HG03097 (cell line): ENCODE data around the gene GLP2R.

ENCODE experiments used
- ATAC-seq: cut with Tn5 transposase; IDR thresholded peaks from one replicate; pipeline ENCODE4 v1.9.1; 2021; ENCODE audit not compliant: unreplicated experiment, low FRiP score

The GLP2R gene

DNA sequence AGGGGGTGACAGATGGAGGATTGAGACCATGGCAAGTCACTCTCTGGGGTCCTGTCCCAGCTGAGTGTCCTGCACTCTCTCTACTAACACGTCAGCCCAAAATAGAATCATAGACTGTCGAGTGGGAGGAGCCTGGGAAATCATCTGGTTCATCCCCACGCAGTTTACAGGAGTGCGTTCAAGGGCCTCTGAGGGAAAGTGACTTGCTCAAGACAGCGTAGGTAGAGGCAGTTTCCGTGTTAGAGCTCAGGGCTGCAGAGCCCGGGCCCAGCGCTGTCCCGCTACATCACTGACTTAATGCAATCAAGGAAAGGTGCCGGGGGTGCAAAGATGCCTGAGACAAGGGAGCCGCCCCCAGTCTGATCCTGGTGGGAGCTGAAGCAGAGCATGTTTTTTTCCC, 14.2 kb upstream of the GLP2R start:
- no peak for ATAC-seq

DNA sequence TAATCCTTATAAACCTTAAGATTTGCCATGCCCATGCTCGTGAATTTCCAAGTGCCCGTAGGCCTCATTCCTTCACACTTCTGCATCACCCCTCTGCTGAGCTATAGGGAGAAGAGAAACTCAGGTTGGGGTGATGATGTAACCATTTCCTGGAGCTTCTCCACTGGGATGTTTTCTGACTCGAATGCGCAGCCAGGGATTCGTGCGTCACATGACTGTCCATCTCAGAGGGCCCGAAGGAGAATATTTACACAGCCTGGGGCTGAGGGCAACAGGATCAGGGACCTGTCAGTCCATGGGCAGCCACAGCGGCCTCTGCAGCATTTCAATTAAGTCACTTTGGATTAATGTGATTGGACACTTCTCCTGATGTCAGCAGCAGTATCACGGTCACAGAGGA, 12.6 kb upstream of the GLP2R start:
- no peak for ATAC-seq

DNA sequence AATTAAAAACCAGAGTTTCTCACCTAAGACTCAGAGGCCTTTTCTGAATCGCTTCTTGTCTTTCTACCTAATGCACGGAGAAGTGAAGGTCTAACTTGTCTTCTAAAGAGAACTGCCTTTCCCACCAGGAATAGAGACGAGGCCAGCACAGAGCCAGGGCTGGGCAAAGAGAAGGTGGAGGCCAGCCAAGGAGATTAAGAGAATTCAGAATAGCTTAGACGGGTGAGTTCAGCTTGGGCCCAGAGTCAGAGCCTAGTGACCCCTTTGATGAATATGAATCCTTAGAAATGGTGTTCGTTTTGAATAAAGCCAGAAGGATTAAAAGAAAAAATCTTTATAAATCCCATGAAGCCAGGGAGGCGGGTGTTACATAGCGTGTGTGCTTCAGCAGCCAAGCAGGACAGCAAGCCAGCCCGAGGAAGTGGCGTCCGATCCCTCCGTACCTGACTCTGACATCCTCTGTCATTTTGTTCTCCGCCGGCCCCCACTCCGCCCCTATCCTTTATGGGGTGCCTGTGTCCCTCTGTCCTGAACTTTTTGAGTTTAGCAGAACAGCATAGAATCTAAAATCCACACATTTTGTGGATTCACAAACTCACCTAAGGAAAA, 11.3 kb upstream of the GLP2R start:
- no peak for ATAC-seq

DNA sequence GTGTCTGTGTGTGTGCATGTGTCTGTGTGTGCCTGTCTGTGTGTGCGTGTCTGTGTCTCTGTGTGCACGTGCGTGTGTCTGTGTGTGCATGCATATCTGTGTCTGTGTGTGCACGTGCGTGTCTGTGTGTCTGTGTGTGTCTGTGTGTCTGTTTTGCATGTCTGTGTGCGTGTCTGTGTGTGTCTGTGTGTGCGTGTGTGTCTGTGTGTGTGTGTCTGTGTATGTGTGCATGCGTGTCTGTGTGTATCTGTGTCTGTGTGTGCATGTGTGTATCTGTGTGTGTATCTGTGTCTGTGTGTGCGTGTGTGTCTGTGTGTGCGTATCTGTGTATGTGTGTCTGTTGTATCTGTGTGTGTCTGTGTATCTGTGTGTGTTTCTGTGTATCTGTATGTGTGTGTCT, 9.3 kb upstream of the GLP2R start:
- no peak for ATAC-seq

DNA sequence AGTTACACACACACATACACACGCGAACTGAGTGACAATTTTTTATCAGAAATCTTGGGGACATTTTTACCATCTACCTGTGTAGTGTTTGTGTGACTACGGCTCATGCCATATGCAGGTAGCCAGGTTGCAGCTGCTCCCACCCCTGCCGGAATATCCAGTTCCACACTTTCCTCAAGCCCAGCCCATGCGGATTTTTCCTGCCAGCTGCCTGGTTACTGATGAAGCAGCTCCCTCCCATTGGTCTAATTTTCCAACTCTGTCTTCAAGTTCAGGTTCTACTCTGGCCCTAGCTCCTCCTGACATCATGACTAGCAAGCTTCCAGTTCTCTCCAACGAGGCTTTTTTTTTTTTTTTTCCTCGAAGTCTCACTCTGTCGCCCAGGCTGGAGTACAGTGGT, 8.6 kb upstream of the GLP2R start:
- no peak for ATAC-seq

DNA sequence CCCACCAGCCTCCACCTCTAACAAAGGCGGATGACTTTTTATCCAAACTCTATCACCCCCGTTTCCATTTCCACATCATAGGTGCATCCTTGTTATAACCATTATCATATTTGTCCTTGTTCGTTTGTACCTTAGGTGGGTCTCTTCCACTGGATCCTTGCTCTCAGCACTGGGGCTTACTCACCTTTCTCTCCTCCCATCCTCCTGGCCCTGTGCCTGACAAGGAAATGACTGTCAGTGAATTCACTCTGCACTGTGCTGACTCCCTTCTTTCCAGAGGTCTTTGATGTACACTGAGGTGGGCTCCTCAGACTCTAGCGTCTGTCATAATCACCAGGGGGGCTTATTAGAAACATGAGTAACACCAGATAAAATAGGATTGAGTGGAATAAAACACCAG, 7.0 kb upstream of the GLP2R start:
- ATAC-seq = no peak

DNA sequence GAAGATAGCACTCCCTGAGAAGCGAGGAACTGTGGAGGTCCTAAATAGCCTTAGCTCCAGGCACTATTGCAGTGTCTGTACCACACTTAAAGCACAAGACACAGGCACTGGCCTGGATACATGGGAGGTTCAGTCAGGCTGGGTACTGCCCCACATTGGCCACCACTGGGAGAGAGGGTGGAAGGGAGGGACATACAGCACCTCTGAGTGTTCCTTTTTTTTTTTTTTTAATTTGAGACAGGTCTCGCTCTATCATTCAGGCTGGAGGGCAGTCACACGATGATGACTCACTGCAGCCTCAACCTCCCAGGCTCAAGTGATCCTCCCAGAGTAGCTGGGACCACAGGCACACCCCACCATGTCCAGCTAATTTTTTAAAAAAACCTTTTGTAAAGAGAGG, 5.3 kb upstream of the GLP2R start:
- ATAC-seq = no peak

DNA sequence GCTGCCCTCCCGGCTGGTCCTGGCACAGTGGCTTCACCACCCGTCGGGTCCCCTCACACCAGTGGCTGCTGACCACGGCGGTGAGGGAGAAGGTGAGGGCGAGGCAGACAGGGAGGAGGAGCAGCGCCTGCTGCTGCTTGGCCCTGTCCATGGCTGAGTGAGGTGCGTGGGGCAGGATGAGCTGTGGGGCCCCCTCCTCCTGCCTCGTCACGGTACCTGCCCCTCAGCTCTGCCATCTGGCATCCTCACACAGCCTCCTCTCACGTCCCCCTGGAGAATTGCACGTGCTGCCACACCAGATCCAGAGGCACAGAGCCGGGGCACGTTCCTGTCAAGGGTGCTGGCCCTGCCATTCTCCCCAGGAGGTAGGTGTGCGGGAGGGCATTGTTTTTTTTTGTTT, 3.8 kb upstream of the GLP2R start, which contains the start of gene GSG1L2:
Gene GSG1L2, minus strand, starts transcription at position 159 of the 400 bp plus-strand sequence. Its CDS starts 8 bp downstream, at position 151.
- ATAC-seq = no peak

DNA sequence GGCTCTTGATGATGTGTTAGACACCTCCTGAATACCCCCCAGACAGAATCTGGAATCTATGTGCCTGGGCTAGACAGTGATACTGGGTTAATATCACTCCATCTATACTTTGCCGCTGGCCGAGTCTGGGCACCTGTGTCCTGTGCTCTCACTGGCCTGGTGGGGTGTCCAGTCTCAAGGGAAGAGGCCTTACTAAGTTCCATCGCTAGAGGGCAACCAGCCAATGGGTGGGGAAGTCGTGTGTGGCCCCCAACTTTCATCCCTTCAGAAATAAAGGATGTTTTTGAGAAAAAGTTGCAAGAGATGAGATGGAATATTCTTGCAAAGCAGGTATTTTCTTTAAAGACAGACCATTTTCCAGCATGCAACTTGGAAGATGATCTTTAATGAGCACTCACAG, 1.6 kb upstream of the GLP2R start:
- ATAC-seq = no peak

DNA sequence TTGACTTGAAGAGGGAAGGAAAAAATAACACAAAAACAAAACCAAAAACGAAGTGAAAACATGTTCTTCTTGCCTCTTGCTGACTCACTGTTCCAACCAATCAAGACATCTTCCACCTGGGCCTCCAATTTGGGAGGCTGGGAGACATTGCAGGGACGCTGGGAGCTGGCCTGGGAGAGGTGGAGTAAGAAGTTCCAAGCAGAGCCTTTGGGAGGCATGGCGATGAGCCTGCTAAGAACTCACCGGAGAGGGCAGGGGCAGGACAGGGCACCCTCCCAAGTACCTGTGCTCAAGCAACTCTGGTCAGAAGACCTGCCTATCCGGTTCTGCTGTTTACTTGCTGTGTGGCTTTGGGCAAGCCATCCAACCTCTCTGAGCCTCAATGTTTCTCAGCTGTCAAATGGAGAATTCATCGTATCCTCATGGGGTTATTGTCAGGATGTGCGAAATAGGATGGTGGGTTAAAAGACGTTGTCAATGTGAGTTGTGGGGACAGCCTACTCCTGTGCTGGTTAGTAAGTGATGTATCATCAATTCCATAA, 856 bp upstream of the GLP2R start:
- no peak for ATAC-seq

DNA sequence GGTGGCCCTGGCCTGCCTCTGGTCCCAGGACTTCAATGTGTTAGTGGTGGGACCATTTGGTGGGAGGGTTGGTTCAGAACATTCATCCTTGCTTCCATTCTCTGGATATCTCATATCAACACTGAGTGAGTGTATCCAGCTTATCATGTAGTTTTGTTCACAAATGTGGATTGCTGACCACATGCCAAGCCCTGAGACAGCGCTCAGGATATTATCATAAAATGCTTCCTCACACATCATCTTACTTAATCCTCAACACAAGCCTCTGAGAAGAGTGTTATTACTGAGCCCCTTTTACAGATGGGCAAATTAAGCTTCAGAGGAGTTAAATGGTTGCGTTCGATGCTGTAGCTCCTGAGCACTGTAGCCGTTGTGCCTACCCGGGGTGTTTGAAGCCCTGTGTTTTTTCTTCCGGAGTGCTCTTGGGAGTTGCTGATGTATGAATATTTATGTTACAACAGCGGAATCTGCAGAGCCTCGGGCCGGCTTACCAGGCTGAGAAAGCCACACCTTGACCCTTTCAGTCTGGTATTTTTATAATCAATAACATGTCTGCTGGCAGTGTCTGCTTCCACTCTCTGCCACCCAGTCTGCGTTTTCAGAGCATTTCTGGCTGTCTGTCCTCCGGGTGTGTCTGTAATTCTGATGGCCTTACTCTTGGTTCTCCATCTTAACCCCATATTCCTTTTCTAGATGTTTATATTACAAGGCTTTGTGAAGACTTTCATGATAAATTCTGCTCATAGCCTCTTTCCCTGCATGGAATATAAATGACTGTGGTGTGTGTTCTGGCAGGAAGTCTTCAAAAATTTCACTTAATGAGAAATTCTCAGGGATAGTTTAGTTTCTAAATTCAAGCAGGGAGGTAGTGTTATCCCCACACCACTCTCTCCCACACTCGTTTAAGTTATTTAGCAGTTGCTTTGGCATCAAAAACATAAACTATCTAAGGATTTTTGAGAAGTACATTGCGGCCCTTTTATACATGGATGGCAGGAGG, 2.9 kb downstream of the GLP2R start:
- no peak for ATAC-seq

DNA sequence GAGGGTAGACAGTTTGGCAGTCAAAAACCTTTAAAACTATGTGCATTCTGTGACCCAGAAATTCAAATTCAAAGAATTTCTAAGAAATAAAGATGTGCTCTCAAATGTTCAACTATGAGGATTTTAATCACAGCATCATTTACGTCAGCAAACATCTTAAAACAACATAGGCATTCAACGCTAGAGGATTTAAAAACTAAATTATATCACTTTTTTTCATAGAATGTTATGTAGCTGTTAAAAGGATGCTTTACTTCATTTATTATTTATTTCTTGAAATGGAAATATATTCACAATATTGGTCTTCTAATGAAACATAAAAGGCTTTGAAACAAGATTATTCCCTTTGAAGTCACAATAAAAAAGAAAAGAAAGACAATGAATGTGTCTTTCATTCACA, 3.6 kb downstream of the GLP2R start:
- ATAC-seq = no peak

DNA sequence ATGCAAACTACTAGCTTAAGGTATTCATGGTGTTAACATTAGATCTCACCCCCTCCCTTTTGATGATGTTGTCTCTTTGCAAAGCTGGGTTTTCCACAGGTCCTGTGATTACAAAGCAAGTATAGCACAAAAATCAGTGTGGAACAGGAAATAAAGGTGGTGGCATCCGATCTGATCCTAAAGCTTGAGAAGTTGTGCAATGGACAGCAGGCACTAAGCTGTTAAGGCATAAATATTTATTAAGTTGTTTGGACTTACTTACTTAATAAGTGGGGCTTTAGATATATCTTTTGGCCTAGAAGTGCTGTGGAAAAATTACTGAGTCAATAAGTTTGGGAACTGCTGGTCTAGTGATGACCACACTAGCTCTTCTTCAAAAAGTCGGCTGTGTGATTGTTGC, 5.0 kb downstream of the GLP2R start:
- no peak for ATAC-seq

DNA sequence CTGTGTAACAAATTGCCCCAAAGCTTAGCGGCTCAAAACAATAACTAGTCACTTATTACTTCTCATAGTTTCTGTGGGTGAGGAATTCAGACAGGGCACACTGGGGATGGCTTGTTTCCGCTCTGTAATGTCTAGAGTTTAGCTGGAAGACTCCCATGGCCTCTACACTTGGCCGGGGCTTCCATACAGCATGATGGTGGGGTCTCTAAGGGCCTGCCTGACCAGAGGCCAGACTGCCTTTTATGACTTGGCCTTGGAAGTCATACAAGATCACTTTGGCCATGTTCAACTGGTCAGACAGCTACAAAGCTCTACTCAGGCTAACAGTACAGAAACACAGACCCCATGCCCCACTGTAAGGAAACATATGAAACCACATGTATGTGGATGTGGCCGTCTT, 8.2 kb downstream of the GLP2R start:
- ATAC-seq = no peak

DNA sequence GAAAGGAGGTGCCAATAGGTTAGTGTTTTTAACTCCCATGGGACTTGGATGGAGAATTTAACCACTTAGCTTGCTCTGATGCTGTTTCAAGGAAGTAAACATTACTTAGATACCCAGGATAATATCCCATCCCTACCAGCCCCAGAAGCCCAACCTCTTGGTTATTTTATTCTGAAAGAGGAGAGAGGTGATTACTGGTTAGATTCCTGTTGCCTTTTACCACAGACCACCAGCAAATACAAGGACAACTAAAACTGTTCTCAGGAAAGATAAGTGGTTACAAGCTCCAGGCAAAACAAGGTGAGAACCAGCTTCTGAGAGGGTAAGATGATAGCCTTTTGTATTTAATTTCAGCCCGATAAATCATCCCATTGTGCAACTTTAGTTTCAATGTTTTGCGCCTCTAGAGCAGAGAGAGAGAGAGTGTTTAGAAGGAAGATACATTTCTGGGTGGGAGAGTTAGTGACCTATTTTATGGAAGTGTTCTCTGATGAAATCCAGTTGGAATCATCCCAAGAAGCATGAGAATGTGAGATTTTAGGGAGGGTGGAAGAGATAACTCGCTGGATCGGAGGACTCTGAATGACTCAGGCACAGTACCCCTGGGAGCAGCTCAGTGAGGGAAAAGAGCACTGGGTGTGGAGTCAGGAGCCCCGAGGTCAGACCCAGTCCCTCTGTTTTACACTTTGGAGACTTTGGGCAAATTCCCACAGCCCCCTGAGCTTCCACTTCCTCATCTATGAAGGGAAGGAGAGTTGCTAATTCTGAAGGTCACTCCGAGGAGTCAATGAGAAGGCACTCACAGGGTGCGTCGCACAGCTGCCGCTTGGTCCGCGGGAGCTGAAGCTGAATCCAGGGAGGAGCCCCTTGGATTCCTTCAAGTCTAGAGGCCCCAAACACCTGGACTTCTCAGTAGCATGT, 12.1 kb downstream of the GLP2R start:
- no peak for ATAC-seq

DNA sequence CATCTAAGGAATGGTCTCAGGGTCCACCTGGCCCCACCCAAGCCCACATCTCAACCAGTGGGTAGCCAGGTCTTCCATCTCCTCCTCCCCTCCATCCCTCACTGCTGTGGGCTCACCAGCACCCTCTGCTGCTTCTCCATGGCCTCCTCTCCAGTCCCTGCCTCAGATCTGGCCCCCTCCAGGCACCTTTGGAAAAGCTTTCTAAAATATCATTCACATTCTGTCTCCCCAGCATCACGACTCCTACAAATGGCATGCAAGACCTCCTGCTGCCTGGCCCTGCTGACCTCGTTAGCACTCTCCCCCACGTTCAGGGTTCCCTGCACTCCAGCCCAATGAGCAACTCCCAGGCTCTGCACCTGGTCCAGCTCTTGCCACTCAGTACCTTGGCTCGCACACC, 13.7 kb downstream of the GLP2R start:
- no peak for ATAC-seq

DNA sequence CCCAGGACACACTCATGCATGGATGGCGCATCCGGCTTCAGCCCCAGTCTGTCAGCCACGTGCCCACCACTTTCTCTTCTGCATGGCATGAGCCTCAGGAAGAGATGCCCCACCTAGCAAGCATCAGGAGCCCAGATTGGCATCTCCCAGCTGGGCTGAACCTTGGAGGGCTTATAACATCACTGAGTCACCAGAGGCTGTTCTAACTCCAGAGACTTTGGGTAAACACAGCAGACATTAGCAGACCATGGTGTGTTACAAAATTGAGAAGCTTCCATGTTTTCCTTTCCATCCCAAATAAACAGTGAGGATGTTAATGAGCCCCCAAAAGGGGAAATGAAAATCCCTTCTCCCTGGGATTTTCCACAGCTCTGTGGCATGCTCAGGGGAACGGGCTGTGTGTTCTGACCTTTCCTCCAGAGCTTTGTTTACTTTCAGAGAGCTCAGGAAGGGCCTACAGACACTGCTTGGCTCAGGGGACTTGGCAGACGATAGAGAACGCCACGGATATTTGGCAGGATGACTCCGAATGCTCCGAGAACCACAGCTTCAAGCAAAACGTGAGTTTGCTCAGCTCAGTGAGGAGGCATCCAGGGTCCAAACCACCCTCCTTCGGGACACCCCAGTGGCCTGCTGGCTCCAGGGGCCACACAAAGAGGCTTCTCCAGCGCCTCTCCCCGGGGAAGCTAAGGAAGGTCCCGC, 16.5 kb downstream of the GLP2R start:
- no peak for ATAC-seq

DNA sequence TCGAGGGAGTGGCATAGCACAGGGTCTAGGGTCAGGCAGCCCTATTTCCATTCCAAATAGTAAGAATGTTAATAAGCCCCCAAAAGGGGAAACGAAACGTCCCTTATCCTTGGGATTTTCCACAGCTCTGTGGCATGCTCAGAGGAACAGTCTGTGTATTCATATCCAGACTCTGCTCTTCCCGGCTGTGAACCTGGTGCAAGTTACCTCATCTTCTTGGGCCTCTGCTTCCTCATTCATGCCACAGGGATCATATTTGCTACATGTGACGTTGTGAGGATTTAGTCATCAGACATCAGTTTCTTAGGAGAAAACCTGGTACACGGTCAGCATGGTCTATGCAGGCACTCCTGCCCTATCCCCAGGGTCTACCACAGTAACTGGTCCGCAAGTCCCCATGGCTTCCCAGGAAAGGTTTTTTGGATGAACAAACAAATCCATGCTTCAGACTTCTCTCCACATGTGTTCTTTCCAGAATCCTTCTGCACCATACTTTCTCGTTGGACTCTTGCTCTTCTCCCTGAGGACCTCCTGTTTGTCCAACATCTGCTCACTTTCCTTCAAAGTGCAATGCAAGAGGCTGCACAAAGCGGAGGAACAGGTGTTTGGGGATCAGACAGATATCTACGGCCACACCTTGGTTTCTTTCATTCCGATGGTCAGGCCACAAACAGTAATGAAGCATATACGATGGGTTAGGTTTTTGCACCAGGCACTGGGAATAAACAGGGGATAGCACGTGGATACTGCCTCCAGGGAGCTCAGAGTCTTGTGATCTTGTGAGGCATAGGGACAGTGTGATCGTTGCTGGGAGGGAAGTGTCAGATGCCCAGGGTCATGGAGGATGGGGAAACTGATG, 17.7 kb downstream of the GLP2R start:
- no peak for ATAC-seq

DNA sequence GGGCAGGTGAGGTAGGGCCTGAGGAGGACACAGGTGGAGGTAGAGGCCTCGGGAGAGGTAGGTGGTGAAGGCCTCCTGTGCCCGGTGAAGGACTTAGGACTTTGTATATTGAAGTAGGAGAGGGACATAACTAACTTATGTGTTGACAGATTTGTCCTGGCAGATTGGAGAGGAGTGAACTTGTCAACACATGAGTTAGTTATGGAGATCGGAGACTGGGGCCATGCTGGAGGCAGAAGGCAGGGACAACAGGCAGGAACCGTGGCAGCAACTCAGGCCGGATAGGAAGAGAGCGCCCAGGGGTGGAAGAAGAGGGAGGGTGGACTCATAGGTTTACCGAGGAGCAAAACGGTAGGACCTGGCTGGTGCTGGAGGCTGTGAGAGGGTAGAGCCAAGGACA, 18.4 kb downstream of the GLP2R start:
- ATAC-seq = no peak
